Vagina (tissue), 2 donors: ENCODE results near the gene PRICKLE2.
A peak's percentile ranks its signal among the peaks of the same experiment; 100 is the strongest.

ENCODE experiments used
- POLR2A ChIP-seq, 2 donors: fragments of 450-650 bp; IDR thresholded peaks; one replicate each; pipeline ENCODE4 v1.6.1; 2017; ENCODE audit warnings: antibody characterized with exemption in 2 of 2, mild to moderate bottlenecking in 2 of 2, moderate library complexity in 2 of 2
- TF ChIP-seq, protein P1 (sequence below), 3 experiments: fragments of 450-650 bp in 2 of 3; fragments of 200-600 bp in 1 of 3; sonication (generic) in 1 of 3; IDR thresholded peaks; one replicate each; pipeline ENCODE4 v1.5.1; 2017 to 2019; ENCODE audit warnings: antibody characterized with exemption in 3 of 3, mild to moderate bottlenecking in 2 of 3, moderate library complexity in 2 of 3

DNA sequence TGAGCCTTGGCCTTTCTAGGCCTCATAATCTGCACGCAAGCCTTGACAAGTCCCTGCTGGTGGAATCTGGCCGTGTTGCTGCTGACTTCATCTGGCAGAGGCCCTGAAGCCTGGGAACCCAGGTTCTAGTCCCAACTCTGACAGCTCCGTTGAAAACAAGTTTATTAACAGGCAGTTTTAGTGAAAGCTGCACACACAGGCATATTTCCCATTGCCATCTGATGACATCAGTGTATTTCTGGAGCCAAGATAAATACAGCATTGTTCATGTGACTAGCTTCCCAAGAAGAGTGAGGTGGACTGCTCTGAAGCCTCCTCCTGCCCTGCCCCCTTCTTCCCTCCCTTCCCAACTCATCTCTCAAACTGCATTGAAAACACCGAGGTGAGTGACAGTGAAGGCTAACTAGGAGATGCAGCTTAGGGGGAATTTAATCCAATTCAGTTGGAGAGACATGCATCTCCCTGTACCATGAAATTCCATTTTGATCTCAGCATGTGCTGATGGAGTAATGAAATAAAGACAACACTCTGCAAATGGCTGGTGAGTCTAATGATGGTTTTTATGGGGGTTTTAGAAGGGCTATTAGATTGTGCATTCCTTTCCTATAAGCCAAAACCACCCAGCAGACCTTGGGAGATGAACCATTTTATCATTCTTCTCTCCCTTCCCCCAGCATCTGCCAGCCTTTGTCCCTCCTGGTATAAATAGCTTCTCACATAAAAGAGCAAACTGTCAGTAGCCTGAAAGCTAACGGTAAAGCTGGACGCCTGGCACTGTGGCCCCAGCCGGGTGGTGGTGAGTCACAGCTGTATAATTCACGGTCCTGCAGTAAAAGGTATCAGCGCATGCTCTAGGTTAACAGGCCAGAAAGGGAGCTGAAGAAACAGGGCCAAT is 38.0 kb downstream of the PRICKLE2 start:
- TF ChIP-seq, protein P1, sequence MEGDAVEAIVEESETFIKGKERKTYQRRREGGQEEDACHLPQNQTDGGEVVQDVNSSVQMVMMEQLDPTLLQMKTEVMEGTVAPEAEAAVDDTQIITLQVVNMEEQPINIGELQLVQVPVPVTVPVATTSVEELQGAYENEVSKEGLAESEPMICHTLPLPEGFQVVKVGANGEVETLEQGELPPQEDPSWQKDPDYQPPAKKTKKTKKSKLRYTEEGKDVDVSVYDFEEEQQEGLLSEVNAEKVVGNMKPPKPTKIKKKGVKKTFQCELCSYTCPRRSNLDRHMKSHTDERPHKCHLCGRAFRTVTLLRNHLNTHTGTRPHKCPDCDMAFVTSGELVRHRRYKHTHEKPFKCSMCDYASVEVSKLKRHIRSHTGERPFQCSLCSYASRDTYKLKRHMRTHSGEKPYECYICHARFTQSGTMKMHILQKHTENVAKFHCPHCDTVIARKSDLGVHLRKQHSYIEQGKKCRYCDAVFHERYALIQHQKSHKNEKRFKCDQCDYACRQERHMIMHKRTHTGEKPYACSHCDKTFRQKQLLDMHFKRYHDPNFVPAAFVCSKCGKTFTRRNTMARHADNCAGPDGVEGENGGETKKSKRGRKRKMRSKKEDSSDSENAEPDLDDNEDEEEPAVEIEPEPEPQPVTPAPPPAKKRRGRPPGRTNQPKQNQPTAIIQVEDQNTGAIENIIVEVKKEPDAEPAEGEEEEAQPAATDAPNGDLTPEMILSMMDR (IDR thresholded peaks at IDR 0.05), result peak in 1 of 3 experiments; percentile 6
- TF ChIP-seq POLR2A (IDR thresholded peaks at IDR 0.05), result no peak
